HG02759 (cell line): Measurements from ENCODE around the gene SLC47A1.

ENCODE experiments used
- ATAC-seq: cut with Tn5 transposase; IDR thresholded peaks from one replicate; pipeline ENCODE4 v1.9.1; 2021; ENCODE audit warnings: mild to moderate bottlenecking, moderate library complexity; ENCODE audit not compliant: unreplicated experiment

Gene SLC47A1

DNA sequence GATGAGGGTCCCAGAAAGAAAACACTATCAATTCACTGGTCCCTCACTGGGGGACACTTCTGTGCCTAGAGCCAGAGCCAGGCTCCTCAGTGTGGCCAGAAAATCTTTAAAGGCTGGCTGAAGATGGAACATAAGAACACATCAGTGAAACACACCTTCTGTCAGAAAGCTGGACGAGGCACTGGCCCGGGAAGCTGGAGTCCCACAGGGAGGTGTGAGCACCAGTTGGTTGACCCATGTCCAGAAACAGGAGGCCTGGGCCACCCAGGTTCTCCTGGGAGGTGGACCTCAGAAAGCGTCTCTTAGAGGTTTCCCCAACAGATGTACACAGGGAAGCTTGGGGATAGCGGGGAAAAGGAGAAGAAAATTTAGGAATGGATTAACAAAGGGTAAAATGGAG lies 58.7 kb downstream of the SLC47A1 start:
- no peak for ATAC-seq

DNA sequence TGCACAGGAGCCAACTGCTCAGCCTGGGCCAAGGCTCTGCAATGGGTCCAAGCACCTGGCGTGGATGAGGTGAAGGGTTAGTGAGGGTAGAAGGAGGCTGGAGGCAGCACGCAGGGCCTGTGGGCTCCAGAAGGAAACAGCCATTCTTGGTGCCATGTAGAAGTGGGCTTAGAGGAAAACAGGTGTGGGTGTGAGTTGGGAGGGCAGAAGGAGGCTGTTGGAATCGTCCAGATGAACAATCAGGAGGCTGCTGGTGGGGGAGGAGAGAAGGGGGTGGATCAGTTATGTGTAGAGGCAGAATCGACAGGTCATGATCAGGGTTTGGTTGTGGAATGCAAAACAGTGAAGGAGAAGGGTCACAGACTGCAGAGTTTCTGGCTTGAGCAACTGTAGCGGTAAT lies 63.2 kb downstream of the SLC47A1 start:
- no peak for ATAC-seq

- no peak for ATAC-seq
Measured at GRCh38 chr17:19610311-19610710, 76.7 kb downstream of the SLC47A1 start.

DNA sequence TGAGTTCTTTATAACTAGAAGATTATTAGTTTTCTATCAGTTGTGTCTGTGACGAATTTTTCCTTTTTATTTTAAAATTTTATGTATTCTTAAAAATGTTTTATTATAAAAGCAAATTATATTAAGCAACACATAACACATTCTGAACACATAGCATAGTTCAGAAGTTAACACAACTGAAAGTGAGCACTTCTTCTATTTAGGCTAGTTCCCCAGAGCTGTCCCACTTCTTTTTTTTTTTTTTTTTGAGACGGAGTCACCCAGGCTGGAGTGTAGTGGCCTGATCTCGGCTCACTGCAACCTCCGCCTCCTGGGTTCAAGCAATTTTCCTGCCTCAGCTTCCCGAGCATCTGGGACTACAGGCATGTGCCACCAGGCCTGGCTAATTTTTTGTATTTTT lies 77.2 kb downstream of the SLC47A1 start:
- no peak for ATAC-seq

DNA sequence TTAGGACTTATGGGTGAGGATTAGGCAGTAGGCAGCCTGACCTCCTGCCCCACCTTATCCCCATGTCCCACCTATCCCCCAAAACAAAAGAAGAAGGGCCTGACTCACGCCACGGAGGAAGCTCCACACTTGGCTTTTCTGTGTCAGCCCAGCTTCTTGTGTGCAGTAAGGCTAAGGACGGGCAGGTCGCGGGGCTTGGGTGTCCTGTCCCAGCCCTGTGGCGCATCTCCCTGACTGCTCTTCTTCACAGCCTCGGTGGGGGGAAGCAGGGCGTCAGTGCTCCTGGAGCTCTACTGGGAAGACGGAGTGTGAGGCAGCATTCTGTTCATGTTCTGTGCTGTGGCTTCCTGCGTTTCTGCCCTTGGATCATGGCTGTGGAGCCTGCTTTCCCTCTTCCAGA lies 80.3 kb downstream of the SLC47A1 start:
- ATAC-seq = no peak

DNA sequence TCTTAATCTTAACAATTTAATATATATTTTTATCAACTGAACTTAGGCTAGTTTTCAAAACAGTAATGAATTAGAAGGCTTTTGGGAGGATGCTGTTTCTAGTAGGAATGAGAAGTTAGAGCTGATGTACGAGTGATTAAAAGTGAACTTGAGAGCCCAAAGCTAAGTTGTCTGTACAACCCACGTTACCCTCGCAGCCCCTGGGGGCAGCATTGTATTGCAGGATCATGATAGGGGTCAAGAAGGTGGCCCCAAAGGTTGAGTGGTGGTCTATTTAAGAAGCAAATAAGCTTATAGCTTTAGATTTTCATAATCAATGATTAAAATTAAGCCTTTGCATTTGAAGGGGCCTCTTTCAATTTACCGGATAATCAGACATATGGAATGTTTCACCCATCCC lies 81.2 kb downstream of the SLC47A1 start:
- no peak for ATAC-seq

DNA sequence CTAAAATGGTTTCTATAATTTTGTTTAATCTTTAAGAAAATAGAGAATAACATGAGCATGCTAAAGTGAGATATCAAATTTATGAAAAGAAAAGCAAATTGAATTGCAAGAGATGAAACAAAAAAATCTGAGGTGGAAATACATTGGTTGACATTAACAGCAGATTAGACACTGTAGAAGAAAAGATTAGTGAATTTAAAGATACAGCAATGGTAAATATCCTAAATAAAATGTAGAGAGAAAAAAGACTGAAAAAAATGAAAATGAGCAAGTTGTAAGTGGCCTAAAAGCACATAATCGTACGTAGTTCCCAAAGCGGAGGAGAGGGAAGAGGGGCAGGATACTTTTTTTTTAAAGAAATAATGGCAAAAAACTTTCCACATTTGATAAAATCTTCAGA lies 84.4 kb downstream of the SLC47A1 start:
- ATAC-seq = no peak

DNA sequence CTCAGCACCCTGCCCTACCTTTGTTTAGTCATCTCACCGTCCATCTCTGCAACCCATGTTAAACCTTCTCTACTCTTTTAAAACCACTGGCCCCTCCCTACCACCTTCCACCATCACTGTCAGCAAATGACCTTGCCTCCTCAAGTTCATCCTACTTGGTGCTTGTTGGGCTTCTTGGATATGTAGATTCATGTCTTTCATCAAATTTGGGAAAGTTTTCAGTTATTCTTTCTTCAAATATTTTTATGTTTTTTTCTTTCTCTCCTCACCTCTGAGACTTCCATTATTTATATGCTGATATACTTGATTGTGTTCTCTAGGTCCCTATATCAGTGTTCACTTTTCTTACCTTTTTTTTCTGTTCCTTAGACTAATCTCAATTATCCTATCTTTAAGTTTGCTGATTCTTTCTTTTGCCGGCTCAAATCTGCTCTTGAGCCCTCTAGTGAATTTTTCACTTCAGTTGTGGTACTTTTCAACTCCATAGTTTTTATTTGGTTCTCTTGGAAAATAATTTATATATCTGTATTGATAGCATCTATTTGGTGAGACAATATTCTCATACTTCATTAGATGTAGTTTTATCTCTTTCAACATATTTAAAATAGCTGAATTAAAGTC lies 86.2 kb downstream of the SLC47A1 start:
- ATAC-seq = no peak

DNA sequence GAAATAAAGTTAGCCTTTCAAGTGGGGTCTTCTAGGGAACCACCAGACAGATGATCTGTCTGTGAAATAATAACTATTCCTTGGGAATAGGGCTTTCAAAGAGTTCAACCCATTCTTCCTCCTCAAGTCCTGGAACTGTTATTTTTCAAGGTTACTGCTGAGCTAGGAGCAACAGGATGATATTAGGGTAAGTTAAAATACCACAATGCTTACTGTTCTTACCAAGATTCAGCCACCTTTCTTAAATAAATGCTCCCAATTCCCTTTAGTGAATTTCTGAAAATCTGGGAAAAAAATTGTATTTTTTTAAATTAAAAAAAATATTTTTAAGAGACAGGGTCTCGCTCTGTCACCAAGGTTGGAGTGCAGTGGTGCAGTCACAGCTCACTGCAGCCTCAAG lies 88.0 kb downstream of the SLC47A1 start:
- ATAC-seq = no peak

DNA sequence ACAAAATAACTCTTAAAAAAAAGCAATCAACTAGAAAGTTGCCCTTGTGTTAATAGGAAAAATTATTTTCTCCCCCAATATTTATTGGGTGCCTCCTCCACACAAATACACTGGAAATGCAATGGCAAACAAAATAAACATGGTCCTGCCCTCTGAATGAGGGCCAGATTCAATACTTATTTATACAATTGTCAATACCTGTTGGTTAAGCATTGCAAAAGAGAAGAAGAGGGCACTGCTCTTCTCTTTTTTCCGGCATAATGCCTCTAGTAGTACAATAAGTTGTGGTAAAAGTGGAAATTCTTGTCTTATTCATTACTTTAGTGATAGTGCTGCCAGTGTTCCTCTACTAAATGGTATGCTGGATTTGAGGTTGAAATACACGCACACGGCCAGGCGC lies 92.4 kb downstream of the SLC47A1 start:
- ATAC-seq = no peak
